Activated CD4-positive, alpha-beta memory T cell treated with anti-CD3 and anti-CD28 coated beads, Interleukin-2, amount 10 ng/mL, durations not matched to agents 7 days and 5 days (primary cell): ENCODE data around the gene AP2A2. TPM values are rescaled to one million over a fixed set of nuclear protein-coding genes. Genes with fewer than 3 reads are reported as not detected.

Source experiments
- CTCF ChIA-PET: fragments of 350-600 bp; sonication (Branson Sonifier 250); formaldehyde crosslinking; loops from one replicate; lab custom pipeline; 2021; ENCODE audit warnings: antibody characterized with exemption, inconsistent platforms; lab: Charles Lee
- POLR2A ChIA-PET: fragments of 350-600 bp; sonication (Branson Sonifier 250); formaldehyde crosslinking; loops from one replicate; lab custom pipeline; 2021; ENCODE audit warnings: antibody characterized with exemption; lab: Charles Lee
- DNase-seq: peaks from one replicate; pipeline ENCODE4 v3.0.0-alpha.2; 2020
- H3K27ac Mint-ChIP-seq: one replicate; pipeline ENCODE4 v1.8.0; 2021; ENCODE audit warnings: mild to moderate bottlenecking, mixed read lengths
- H3K27me3 Mint-ChIP-seq: one replicate; pipeline ENCODE4 v1.8.0; 2021; ENCODE audit warnings: mixed read lengths
- H3K36me3 Mint-ChIP-seq: one replicate; pipeline ENCODE4 v1.8.0; 2021; ENCODE audit warnings: low read depth, mixed read lengths
- H3K4me1 Mint-ChIP-seq: one replicate; pipeline ENCODE4 v1.8.0; 2021; ENCODE audit warnings: mixed read lengths
- H3K4me3 Mint-ChIP-seq: one replicate; pipeline ENCODE4 v1.8.0; 2021; ENCODE audit warnings: mild to moderate bottlenecking, mixed read lengths
- H3K9me3 Mint-ChIP-seq: one replicate; pipeline ENCODE4 v1.8.0; 2021; ENCODE audit warnings: mixed read lengths
- total RNA-seq, 2 experiments: library from RNA; stranded (reverse); gene quantifications; one replicate each; pipeline ENCODE4 v1.2.3, GENCODE V29; 2021

The AP2A2 gene
- total RNA-seq, 2 experiments from 2014 or later = 50.5 to 51.1 TPM

- Mint-ChIP-seq H3K9me3 (no peaks in the 10 kb centered on the region), H3K36me3 (no peaks in the 10 kb centered on the region), H3K4me3 (no peak overlapping the region), H3K27ac (no peak overlapping the region), H3K27me3 (no peaks in the 10 kb centered on the region), H3K4me1 (no peaks in the 10 kb centered on the region)
- DNase-seq = no peak
- ChIA-PET POLR2A (no interaction called here), CTCF (no interaction called here)
These were observed 34.7 kb upstream of the AP2A2 start for GRCh38 chr11:890794-891540.

GRCh38 chr11:893008-893654 is 32.5 kb upstream of the AP2A2 start:
- Mint-ChIP-seq H3K27ac (no peak overlapping the region), H3K4me3 (no peak overlapping the region), H3K27me3 (no peaks in the 10 kb centered on the region), H3K4me1 (no peaks in the 10 kb centered on the region), H3K9me3 (no peaks in the 10 kb centered on the region), H3K36me3 (no peaks in the 10 kb centered on the region)
- no peak for DNase-seq
- POLR2A ChIA-PET = no interaction called here
- CTCF ChIA-PET = no interaction called here

- Mint-ChIP-seq H3K36me3 (peaks cover 2% of the 10 kb centered on the region), H3K4me3 (no peak overlapping the region), H3K9me3 (no peaks in the 10 kb centered on the region), H3K27me3 (no peaks in the 10 kb centered on the region), H3K27ac (no peak overlapping the region), H3K4me1 (no peaks in the 10 kb centered on the region)
- ChIA-PET CTCF (no interaction called here), POLR2A (interaction anchor here (1.3 kb wide), 1 partner anchor 8 kb away, joined by 4 read pairs; no protein-coding TSS in a partner anchor)
- DNase-seq = no peak
These were observed 31.0 kb upstream of the AP2A2 start for GRCh38 chr11:894575-895201.

- Mint-ChIP-seq H3K9me3 (no peaks in the 10 kb centered on the region), H3K36me3 (peaks cover 2% of the 10 kb centered on the region), H3K27ac (no peak overlapping the region), H3K4me1 (no peaks in the 10 kb centered on the region), H3K27me3 (no peaks in the 10 kb centered on the region), H3K4me3 (no peak overlapping the region)
- ChIA-PET CTCF (no interaction called here), POLR2A (interaction anchor here (1.3 kb wide), 1 partner anchor 9 kb away, joined by 4 read pairs; no protein-coding TSS in a partner anchor)
- no peak for DNase-seq
These were observed 30.1 kb upstream of the AP2A2 start for GRCh38 chr11:895331-896110.

- Mint-ChIP-seq H3K36me3 (peaks cover 9% of the 10 kb centered on the region), H3K27ac (no peak overlapping the region), H3K9me3 (no peaks in the 10 kb centered on the region), H3K4me1 (no peaks in the 10 kb centered on the region), H3K27me3 (no peaks in the 10 kb centered on the region), H3K4me3 (no peak overlapping the region)
- CTCF ChIA-PET = interaction anchor here (0.6 kb wide), 1 partner anchor 175 kb away, joined by 3 read pairs; no protein-coding TSS in a partner anchor
- DNase-seq = no peak
- POLR2A ChIA-PET = no interaction called here
These were observed 28.2 kb upstream of the AP2A2 start for GRCh38 chr11:897253-898142.

- Mint-ChIP-seq H3K9me3 (no peaks in the 10 kb centered on the region), H3K27me3 (no peaks in the 10 kb centered on the region), H3K4me3 (no peak overlapping the region), H3K4me1 (no peaks in the 10 kb centered on the region), H3K27ac (no peak overlapping the region), H3K36me3 (peaks cover 16% of the 10 kb centered on the region)
- CTCF ChIA-PET = interaction anchor here (0.6 kb wide), 1 partner anchor 176 kb away, joined by 3 read pairs; no protein-coding TSS in a partner anchor
- DNase-seq = no peak
- POLR2A ChIA-PET = no interaction called here
These were observed 27.5 kb upstream of the AP2A2 start for GRCh38 chr11:898143-898511.

- Mint-ChIP-seq H3K27ac (no peak overlapping the region), H3K4me3 (no peak overlapping the region), H3K9me3 (no peaks in the 10 kb centered on the region), H3K27me3 (no peaks in the 10 kb centered on the region), H3K4me1 (no peaks in the 10 kb centered on the region), H3K36me3 (peaks cover 18% of the 10 kb centered on the region)
- ChIA-PET POLR2A (no interaction called here), CTCF (no interaction called here)
- DNase-seq = no peak
These were observed 27.0 kb upstream of the AP2A2 start for GRCh38 chr11:898540-899190.

- no peak overlapping the region for H3K4me3 Mint-ChIP-seq
- H3K36me3 Mint-ChIP-seq = peaks cover 21% of the 10 kb centered on the region
- H3K27ac Mint-ChIP-seq = no peak overlapping the region
- ChIA-PET POLR2A (no interaction called here), CTCF (no interaction called here)
- H3K27me3 Mint-ChIP-seq = no peaks in the 10 kb centered on the region
- no peak for DNase-seq
- H3K9me3 Mint-ChIP-seq = no peaks in the 10 kb centered on the region
- no peaks in the 10 kb centered on the region for H3K4me1 Mint-ChIP-seq
These were observed 25.9 kb upstream of the AP2A2 start for GRCh38 chr11:899724-900123.

- H3K4me1 Mint-ChIP-seq = no peaks in the 10 kb centered on the region
- no peaks in the 10 kb centered on the region for H3K9me3 Mint-ChIP-seq
- H3K27ac Mint-ChIP-seq = no peak overlapping the region
- peaks cover 21% of the 10 kb centered on the region for H3K36me3 Mint-ChIP-seq
- ChIA-PET POLR2A (no interaction called here), CTCF (no interaction called here)
- DNase-seq = no peak
- no peak overlapping the region for H3K4me3 Mint-ChIP-seq
- H3K27me3 Mint-ChIP-seq = no peaks in the 10 kb centered on the region
These were observed 25.1 kb upstream of the AP2A2 start for GRCh38 chr11:900545-900944.

- POLR2A ChIA-PET = no interaction called here
- CTCF ChIA-PET = no interaction called here
- Mint-ChIP-seq H3K4me3 (no peak overlapping the region), H3K4me1 (no peaks in the 10 kb centered on the region), H3K27me3 (no peaks in the 10 kb centered on the region), H3K9me3 (no peaks in the 10 kb centered on the region), H3K36me3 (peaks cover 23% of the 10 kb centered on the region), H3K27ac (no peak overlapping the region)
- no peak for DNase-seq
These were observed 24.1 kb upstream of the AP2A2 start for GRCh38 chr11:901452-902061.

- Mint-ChIP-seq H3K27ac (no peak overlapping the region), H3K9me3 (no peaks in the 10 kb centered on the region), H3K27me3 (no peaks in the 10 kb centered on the region), H3K4me3 (no peak overlapping the region), H3K36me3 (peaks cover 21% of the 10 kb centered on the region), H3K4me1 (peaks cover 12% of the 10 kb centered on the region)
- DNase-seq = no peak
- POLR2A ChIA-PET = no interaction called here
- CTCF ChIA-PET = no interaction called here
These were observed 21.3 kb upstream of the AP2A2 start for GRCh38 chr11:904380-904779.
